Stomach (tissue), 9 donors: ENCODE results near the gene ZNF555. TPM values are rescaled to one million over a fixed set of nuclear protein-coding genes. Genes with fewer than 3 reads are reported as not detected.

Experiments used
- DNase-seq, 2 donors: peaks; one replicate each; pipeline versions ENCODE4 v3.0.0 to v3.0.0-alpha.2; 2013 to 2019
- H3K27ac ChIP-seq, 5 donors: fragments of 200-600 bp in 4 of 5; sonication (generic) in 4 of 5; one replicate each; pipeline ENCODE4 v1.5.1; 2013 to 2019; ENCODE audit warnings: mild to moderate bottlenecking in 1 of 5, moderate library complexity in 1 of 5
- H3K27me3 ChIP-seq, 3 donors: fragments of 200-600 bp; sonication (generic); one replicate each; pipeline ENCODE4 v1.5.1; 2017 to 2019; ENCODE audit warnings: mixed run types in 1 of 3
- H3K36me3 ChIP-seq, 4 donors: fragments of 200-600 bp; sonication (generic); 1 replicate in 3 of 4; 2 replicates in 1 of 4; pipeline ENCODE4 v1.5.1; 2016 to 2019
- H3K4me1 ChIP-seq, 4 donors: fragments of 200-600 bp; sonication (generic); one replicate each; pipeline ENCODE4 v1.5.1; 2016 to 2019
- H3K4me3 ChIP-seq, 4 donors: fragments of 200-600 bp; sonication (generic) in 3 of 4; one replicate each; pipeline ENCODE4 v1.5.1; 2016 to 2019; ENCODE audit warnings: mild to moderate bottlenecking in 1 of 4
- H3K9me3 ChIP-seq, 4 donors: fragments of 200-600 bp; sonication (generic); one replicate each; pipeline ENCODE4 v1.5.1; 2016 to 2019
- EP300 ChIP-seq: sonication (generic); formaldehyde crosslinking; IDR thresholded peaks from one replicate; pipeline ENCODE4 v1.6.1; 2017; ENCODE audit warnings: antibody characterized with exemption
- POLR2A ChIP-seq, 4 donors: fragments of 450-650 bp; IDR thresholded peaks; one replicate each; pipeline ENCODE4 v1.6.1; 2016; ENCODE audit warnings: antibody characterized with exemption in 4 of 4, control low read depth in 2 of 4, mild to moderate bottlenecking in 1 of 4, moderate library complexity in 1 of 4
- POLR2AphosphoS5 ChIP-seq, 3 donors: sonication (generic); formaldehyde crosslinking; IDR thresholded peaks; one replicate each; pipeline ENCODE4 v1.6.1; 2016; ENCODE audit warnings: antibody characterized with exemption in 3 of 3
- WGBS, 5 donors: extraction: QIAGEN DNeasy Blood & Tissue Kit in 3 of 5; methylation state at CpG; one replicate each; pipeline versions ENCODE4 v1.1.5 to v1.1.7; 2013 to 2018; 5-methylcytosine and 5-hydroxymethylcytosine counted together
- intact Hi-C: fragments of 100-400 bp; cut with DNase I; formaldehyde crosslinking; loops from one replicate; pipeline ENCODE4 v1.15.1; 2023; ENCODE audit warnings: low total_unique reads
- polyA plus RNA-seq, 3 donors: library from polyadenylated mRNA; stranded (reverse); fragments of 200-250 nt; gene quantifications; one replicate each; pipeline ENCODE4 v1.2.3, GENCODE V29; 2013
- total RNA-seq, 5 donors: library from RNA; depleted of rRNA; stranded (reverse); fragments of >200 nt; gene quantifications; one replicate each; pipeline versions ENCODE4 v1.1.0 to v1.2.3, GENCODE V29; 2014 to 2016
- TF ChIP-seq, protein P1 (sequence below), 7 experiments: fragments of 450-650 bp in 4 of 7; fragments of 200-600 bp in 3 of 7; sonication (generic) in 3 of 7; IDR thresholded peaks; one replicate each; pipeline ENCODE4 v1.5.1; 2016 to 2019; ENCODE audit warnings: antibody characterized with exemption in 7 of 7, control low read depth in 2 of 7, mild to moderate bottlenecking in 1 of 7
- donor health status: healthy with polysubstance abuse.
- donor health status: Bipolar disorder and iron deficiency.
- donor health status: healthy.

The ZNF555 gene
- total and polyA plus RNA-seq, 8 donors: 0.58 to 11.2 (median 2.1) TPM

GRCh38 chr19:2802826-2803225, 38.4 kb upstream of the ZNF555 start:
- DNase-seq: no peak
- WGBS, 5 donors: 95 to 99% (median 96%) methylated on average over 16 to 17 of the region's 17 CpGs
- intact Hi-C loops: no loop called here
- H3K4me1 ChIP-seq: peaks cover 0 to 3% (median 0%) of the 10 kb centered on the region in 4 donors
- peaks cover 27 to 96% (median 90%) of the 10 kb centered on the region in 4 donors for H3K36me3 ChIP-seq
- no peaks in the 10 kb centered on the region for H3K9me3 ChIP-seq
- H3K4me3 ChIP-seq: no peak overlapping the region
- no peak for TF ChIP-seq POLR2AphosphoS5 (IDR thresholded peaks at IDR 0.05)
- TF ChIP-seq, protein P1, sequence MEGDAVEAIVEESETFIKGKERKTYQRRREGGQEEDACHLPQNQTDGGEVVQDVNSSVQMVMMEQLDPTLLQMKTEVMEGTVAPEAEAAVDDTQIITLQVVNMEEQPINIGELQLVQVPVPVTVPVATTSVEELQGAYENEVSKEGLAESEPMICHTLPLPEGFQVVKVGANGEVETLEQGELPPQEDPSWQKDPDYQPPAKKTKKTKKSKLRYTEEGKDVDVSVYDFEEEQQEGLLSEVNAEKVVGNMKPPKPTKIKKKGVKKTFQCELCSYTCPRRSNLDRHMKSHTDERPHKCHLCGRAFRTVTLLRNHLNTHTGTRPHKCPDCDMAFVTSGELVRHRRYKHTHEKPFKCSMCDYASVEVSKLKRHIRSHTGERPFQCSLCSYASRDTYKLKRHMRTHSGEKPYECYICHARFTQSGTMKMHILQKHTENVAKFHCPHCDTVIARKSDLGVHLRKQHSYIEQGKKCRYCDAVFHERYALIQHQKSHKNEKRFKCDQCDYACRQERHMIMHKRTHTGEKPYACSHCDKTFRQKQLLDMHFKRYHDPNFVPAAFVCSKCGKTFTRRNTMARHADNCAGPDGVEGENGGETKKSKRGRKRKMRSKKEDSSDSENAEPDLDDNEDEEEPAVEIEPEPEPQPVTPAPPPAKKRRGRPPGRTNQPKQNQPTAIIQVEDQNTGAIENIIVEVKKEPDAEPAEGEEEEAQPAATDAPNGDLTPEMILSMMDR (IDR thresholded peaks at IDR 0.05): no peak
- no peak for TF ChIP-seq POLR2A (IDR thresholded peaks at IDR 0.05)
- TF ChIP-seq EP300: no peak
- no peaks in the 10 kb centered on the region for H3K27me3 ChIP-seq
- no peak overlapping the region for H3K27ac ChIP-seq

- peaks cover 31 to 96% (median 90%) of the 10 kb centered on the region in 4 donors for H3K36me3 ChIP-seq
- 88 to 94% (median 92%) methylated on average over 26 to 29 of the region's 29 CpGs for WGBS, 5 donors
- no peaks in the 10 kb centered on the region for H3K9me3 ChIP-seq
- intact Hi-C loops: no loop called here
- TF ChIP-seq POLR2A (IDR thresholded peaks at IDR 0.05) (no peak), POLR2AphosphoS5 (IDR thresholded peaks at IDR 0.05) (no peak), EP300 (no peak)
- TF ChIP-seq, protein P1 (IDR thresholded peaks at IDR 0.05): no peak
- DNase-seq: no peak
- no peaks in the 10 kb centered on the region for H3K27me3 ChIP-seq
- peaks cover 0 to 3% (median 0%) of the 10 kb centered on the region in 4 donors for H3K4me1 ChIP-seq
- H3K27ac ChIP-seq: no peak overlapping the region
- no peak overlapping the region for H3K4me3 ChIP-seq
Measured at GRCh38 chr19:2803486-2804155, 37.7 kb upstream of the ZNF555 start.

DNA sequence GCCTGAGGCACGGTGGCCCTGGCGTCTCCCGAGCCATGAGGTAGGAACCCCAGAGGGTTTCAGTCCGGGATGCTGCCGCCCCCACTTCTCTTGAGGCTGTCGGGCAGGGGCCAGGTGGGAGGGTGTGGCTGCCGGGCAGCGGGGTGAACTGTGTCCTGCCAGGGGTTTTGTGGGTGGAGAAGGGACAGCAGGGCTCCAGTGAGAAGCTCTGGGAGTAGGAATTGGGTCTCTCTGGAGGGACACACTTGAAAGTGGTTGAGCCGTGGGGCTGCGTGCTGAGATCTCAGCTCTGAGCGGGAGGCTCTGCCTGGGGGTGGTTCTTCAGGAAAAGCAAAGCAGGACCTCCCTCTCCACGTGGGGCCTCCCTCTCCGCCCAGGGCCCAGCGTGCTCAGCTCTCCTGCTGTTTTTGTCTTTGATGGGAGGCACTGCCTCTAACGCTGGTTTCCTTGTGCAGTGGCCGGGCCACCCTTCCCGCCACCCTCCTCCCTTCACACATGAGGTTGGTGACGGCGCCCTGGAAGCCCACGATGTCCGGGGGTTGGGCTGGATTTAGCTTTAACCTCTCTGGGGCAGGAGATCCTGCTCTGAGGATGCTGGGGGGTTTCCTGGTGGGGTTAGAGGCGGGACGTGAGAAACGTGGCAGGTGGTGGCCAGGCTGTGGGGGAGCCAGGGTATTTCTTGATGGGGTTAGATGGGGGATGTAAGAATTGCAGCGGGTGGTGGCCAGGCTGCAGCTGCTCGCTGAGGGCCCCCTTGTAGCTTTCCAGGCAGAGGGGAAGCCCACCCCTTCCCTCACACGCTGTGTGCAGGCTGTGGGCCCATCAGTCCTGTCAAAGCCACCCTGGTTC, 36.9 kb upstream of the ZNF555 start:
- intact Hi-C loops: no loop called here
- Histone ChIP-seq H3K27ac (no peak overlapping the region), H3K9me3 (no peaks in the 10 kb centered on the region), H3K27me3 (no peaks in the 10 kb centered on the region), H3K4me3 (no peak overlapping the region), H3K4me1 (peaks cover 0 to 3% (median 0%) of the 10 kb centered on the region in 4 donors), H3K36me3 (peaks cover 38 to 98% (median 90%) of the 10 kb centered on the region in 4 donors)
- TF ChIP-seq POLR2AphosphoS5 (IDR thresholded peaks at IDR 0.05) (no peak), EP300 (no peak), POLR2A (IDR thresholded peaks at IDR 0.05) (no peak)
- TF ChIP-seq, protein P1 (IDR thresholded peaks at IDR 0.05): no peak
- WGBS, 5 donors: 84 to 90% (median 87%) methylated on average over 18 to 27 of the region's 27 CpGs
- DNase-seq: no peak

- Histone ChIP-seq H3K36me3 (peaks cover 38 to 98% (median 90%) of the 10 kb centered on the region in 4 donors), H3K9me3 (no peaks in the 10 kb centered on the region), H3K4me3 (no peak overlapping the region), H3K4me1 (peaks cover 0 to 3% (median 0%) of the 10 kb centered on the region in 4 donors), H3K27me3 (no peaks in the 10 kb centered on the region), H3K27ac (no peak overlapping the region)
- TF ChIP-seq EP300 (no peak), POLR2AphosphoS5 (IDR thresholded peaks at IDR 0.05) (no peak), POLR2A (IDR thresholded peaks at IDR 0.05) (no peak)
- TF ChIP-seq, protein P1 (IDR thresholded peaks at IDR 0.05): no peak
- 92 to 96% (median 95%) methylated on average over 12 to 28 of the region's 28 CpGs for WGBS, 5 donors
- no peak for DNase-seq
- intact Hi-C loops: no loop called here
Measured at GRCh38 chr19:2805261-2805900, 35.9 kb upstream of the ZNF555 start.
